HepG2 (cell line): ENCODE results near the gene TOPBP1. TPM values are rescaled to one million over a fixed set of nuclear protein-coding genes. Genes with fewer than 3 reads are reported as not detected.

ENCODE experiments used
- ADNP ChIP-seq: sonication (generic); formaldehyde crosslinking; IDR thresholded peaks from 2 replicates; pipeline ENCODE4 v1.4.0; 2020; ENCODE audit warnings: missing genetic modification reagents
- AKNA ChIP-seq: sonication (generic); formaldehyde crosslinking; IDR thresholded peaks from 2 replicates; pipeline ENCODE4 v1.4.0; 2020; ENCODE audit warnings: missing genetic modification reagents, borderline replicate concordance
- ATF3 ChIP-seq: sonication (generic); formaldehyde crosslinking; IDR thresholded peaks from 2 replicates; pipeline ENCODE4 v1.4.0; 2020; ENCODE audit warnings: missing genetic modification reagents
- BCLAF1 ChIP-seq: fragments of 450-650 bp; IDR thresholded peaks from 2 replicates; pipeline ENCODE4 v1.6.1; 2017; ENCODE audit warnings: mild to moderate bottlenecking
- CREB3 ChIP-seq: sonication (generic); formaldehyde crosslinking; IDR thresholded peaks from 2 replicates; pipeline ENCODE4 v1.5.0; 2020; ENCODE audit warnings: missing genetic modification reagents
- KDM5B ChIP-seq: sonication (generic); formaldehyde crosslinking; IDR thresholded peaks from 2 replicates; pipeline ENCODE4 v1.4.0; 2020; ENCODE audit warnings: missing genetic modification reagents, mild to moderate bottlenecking, borderline replicate concordance
- NR1H2 ChIP-seq: sonication (generic); formaldehyde crosslinking; IDR thresholded peaks from 2 replicates; pipeline ENCODE4 v1.8.1; 2022; ENCODE audit warnings: low read depth, missing genetic modification reagents, borderline replicate concordance
- NR2F2 ChIP-seq: IDR thresholded peaks from 2 replicates; pipeline ENCODE4 v1.6.1; 2012; ENCODE audit warnings: low read depth, inconsistent platforms, borderline replicate concordance
- SIN3B ChIP-seq: fragments of 150-350 bp; IDR thresholded peaks from 2 replicates; pipeline ENCODE4 v1.6.1; 2014; ENCODE audit warnings: low read length
- SNRNP70 ChIP-seq: fragments of 200-400 bp; formaldehyde crosslinking; IDR thresholded peaks from 2 replicates; pipeline ENCODE4 v1.6.1; 2017; ENCODE audit warnings: mild to moderate bottlenecking, low read depth, low read length, moderate library complexity
- TEAD3 ChIP-seq: optimal IDR thresholded peaks from 2 replicates; pipeline ENCODE3; 2016; ENCODE audit warnings: borderline replicate concordance
- U2AF2 ChIP-seq: fragments of 200-400 bp; formaldehyde crosslinking; IDR thresholded peaks from 2 replicates; pipeline ENCODE4 v1.6.1; 2017; ENCODE audit warnings: low read depth, mild to moderate bottlenecking, low read length
- ZBTB42 ChIP-seq: sonication (generic); formaldehyde crosslinking; IDR thresholded peaks from 2 replicates; pipeline ENCODE4 v1.5.0; 2020; ENCODE audit warnings: mild to moderate bottlenecking, missing genetic modification reagents
- ZIK1 ChIP-seq: sonication (generic); formaldehyde crosslinking; IDR thresholded peaks from 2 replicates; pipeline ENCODE4 v1.5.0; 2020; ENCODE audit warnings: mild to moderate bottlenecking, low read depth, missing genetic modification reagents, borderline replicate concordance
- ZMYM2 ChIP-seq: sonication (generic); formaldehyde crosslinking; IDR thresholded peaks from 2 replicates; pipeline ENCODE4 v1.8.0; 2022; ENCODE audit warnings: mild to moderate bottlenecking, missing genetic modification reagents
- ZNF124 ChIP-seq: sonication (generic); formaldehyde crosslinking; IDR thresholded peaks from 2 replicates; pipeline ENCODE4 v1.4.0; 2020; ENCODE audit warnings: missing genetic modification reagents
- ZNF264 ChIP-seq: sonication (generic); formaldehyde crosslinking; IDR thresholded peaks from 2 replicates; pipeline ENCODE4 v1.4.0; 2020; ENCODE audit warnings: missing genetic modification reagents
- ZNF556 ChIP-seq: sonication (generic); formaldehyde crosslinking; IDR thresholded peaks from 2 replicates; pipeline ENCODE4 v1.4.0; 2020; ENCODE audit warnings: mild to moderate bottlenecking, missing genetic modification reagents, borderline replicate concordance
- ZNF557 ChIP-seq: sonication (generic); formaldehyde crosslinking; IDR thresholded peaks from 2 replicates; pipeline ENCODE4 v1.4.0; 2020; ENCODE audit warnings: missing genetic modification reagents
- ZNF713 ChIP-seq: sonication (generic); formaldehyde crosslinking; IDR thresholded peaks from 2 replicates; pipeline ENCODE4 v1.4.0; 2020; ENCODE audit warnings: mild to moderate bottlenecking, missing genetic modification reagents
- ZNF761 ChIP-seq: sonication (generic); formaldehyde crosslinking; conservative IDR thresholded peaks from 2 replicates; pipeline ENCODE4 v1.4.0; 2020; ENCODE audit warnings: mild to moderate bottlenecking, missing genetic modification reagents
- ZNF776 ChIP-seq: sonication (generic); formaldehyde crosslinking; IDR thresholded peaks from 2 replicates; pipeline ENCODE4 v1.4.0; 2020; ENCODE audit warnings: mild to moderate bottlenecking, missing genetic modification reagents
- ZNF878 ChIP-seq: sonication (generic); formaldehyde crosslinking; IDR thresholded peaks from 2 replicates; pipeline ENCODE4 v1.8.1; 2023; ENCODE audit warnings: mild to moderate bottlenecking, missing genetic modification reagents, moderate library complexity
- ZSCAN22 ChIP-seq: sonication (generic); formaldehyde crosslinking; IDR thresholded peaks from 2 replicates; pipeline ENCODE4 v1.4.0; 2020; ENCODE audit warnings: mild to moderate bottlenecking, missing genetic modification reagents
- polyA plus RNA-seq, 8 experiments: library from polyadenylated mRNA; depleted of rRNA in 3 of 8; stranded (reverse) in 7 of 8; unstranded in 1 of 8; fragments of >200 nt; fragmentation: Illumina TruSeq in 4 of 8; extraction: Trizol in 4 of 8; gene quantifications; 2 replicates each; pipeline versions ENCODE4 v1.2.1 to v1.2.3, GENCODE V29; 2011 to 2016; ENCODE audit warnings: low read depth in 4 of 8, missing spikeins in 1 of 8, mixed read lengths in 1 of 8; ENCODE audit not compliant: insufficient read depth in 1 of 8
- total RNA-seq, 5 experiments: library from RNA; depleted of rRNA; stranded (reverse); fragments of >200 nt; fragmentation: Illumina TruSeq; extraction: Trizol; gene quantifications; 2 replicates each; pipeline ENCODE4 v1.2.3, GENCODE V29; 2016; ENCODE audit warnings: low read depth in 1 of 5

TOPBP1 gene
- total and polyA plus RNA-seq, 2 of the 13 experiments (the other 11 are each of a cell fraction or from before 2014, with no cell fraction given) = 24.3 to 42.9 TPM

- TF ChIP-seq TEAD3 (CRISPR knock-in tag) = no peak
- peak; percentile 88 for TF ChIP-seq ZSCAN22
- TF ChIP-seq ZIK1 (CRISPR knock-in tag) = 0 out of 2 replicates have a peak, but pooled peaks have one; percentile 34
- TF ChIP-seq AKNA = no peak
- TF ChIP-seq ZNF124 (CRISPR knock-in tag) = no peak
- peak; percentile 86; the same call in 1 of the 2 replicates for TF ChIP-seq ZNF878
- peak; percentile 93 for TF ChIP-seq NR2F2
- TF ChIP-seq ZNF557 = no peak
- TF ChIP-seq ZNF776 (CRISPR knock-in tag) = no peak
- no peak for TF ChIP-seq ZBTB42 (CRISPR knock-in tag)
- TF ChIP-seq ZNF264 = peak; percentile 88; the same call in 1 of the 2 replicates
- peak; percentile 87; the same call in 1 of the 2 replicates for TF ChIP-seq ZNF556 (CRISPR knock-in tag)
- TF ChIP-seq ADNP (CRISPR knock-in tag) = no peak
- no peak for TF ChIP-seq ZNF761 (CRISPR knock-in tag)
- no peak for TF ChIP-seq KDM5B (CRISPR knock-in tag)
- TF ChIP-seq NR1H2 (CRISPR knock-in tag) = no peak
- peak; percentile 58; the same call in 1 of the 2 replicates for TF ChIP-seq ZMYM2 (CRISPR knock-in tag)
- TF ChIP-seq SIN3B = no peak
- TF ChIP-seq CREB3 (CRISPR knock-in tag) = no peak
- TF ChIP-seq ZNF713 (CRISPR knock-in tag) = no peak
- TF ChIP-seq U2AF2 = no peak
- no peak for TF ChIP-seq SNRNP70
- no peak; the same call in 1 of the 2 replicates for TF ChIP-seq ATF3 (CRISPR knock-in tag)
- TF ChIP-seq BCLAF1 = no peak
These were observed 8.8 kb upstream of the TOPBP1 start (continued) for GRCh38 chr3:133670525-133670995.
